GM10248 (cell line): ENCODE results near the gene GNS.
"Not testable (repeated sequence)": the region's sequence is repeated elsewhere in the genome, so short reads cannot be mapped to it uniquely, and the experiment has no call there.

Experiments used
- CTCF ChIA-PET: fragments of 300-600 bp; sonication (Branson Sonifier 250); formaldehyde crosslinking; extraction: SDS; loops from one replicate; lab custom pipeline; 2021; ENCODE audit warnings: antibody characterized with exemption; lab: Yijun Ruan, JAX
- POLR2A ChIA-PET: fragments of 350-650 bp; sonication (Branson Sonifier 250); formaldehyde crosslinking; extraction: SDS; loops from one replicate; lab custom pipeline; 2020; ENCODE audit warnings: antibody characterized with exemption; lab: Yijun Ruan, JAX
- DNase-seq: peaks from one replicate; pipeline ENCODE4 v3.0.0; 2012; ENCODE audit errors: extremely low spot score
- CTCF ChIP-seq: IDR thresholded peaks from 2 replicates; pipeline ENCODE4 v1.5.1; 2012; ENCODE audit warnings: mild to moderate bottlenecking, low read depth; ENCODE audit errors: extremely low read depth, missing control alignments, control extremely low read depth

Gene GNS

GRCh38 chr12:64694130-64695040 is 64.8 kb downstream of the GNS start:
- POLR2A ChIA-PET: no interaction called here
- DNase-seq: no peak
- CTCF ChIA-PET: interaction anchor here (0.7 to 12.5 kb wide), 9 partner anchors 11 to 144 kb away, joined by 3 to 172 read pairs (median 5); partner anchors contain the start of gene RASSF3
- TF ChIP-seq CTCF: no peak

- ChIA-PET CTCF (interaction anchor here (1.3 to 2.3 kb wide), 4 partner anchors 13 to 142 kb away, joined by 3 to 10 read pairs (median 4); no protein-coding TSS in a partner anchor), POLR2A (no interaction called here)
- TF ChIP-seq CTCF: no peak
- DNase-seq: no peak
Observed at GRCh38 chr12:64691795-64692583, 67.2 kb downstream of the GNS start.

GRCh38 chr12:64691227-64691794 is 67.9 kb downstream of the GNS start:
- CTCF ChIA-PET: interaction anchor here (1.0 to 2.3 kb wide), 7 partner anchors 10 to 142 kb away, joined by 3 to 10 read pairs (median 3); no protein-coding TSS in a partner anchor
- no peak for DNase-seq
- TF ChIP-seq CTCF: no peak
- POLR2A ChIA-PET: no interaction called here

- POLR2A ChIA-PET, DNase-seq: not testable (repeated sequence)
- CTCF ChIA-PET: interaction anchor here (1.1 to 3.1 kb wide), 9 partner anchors 7 to 141 kb away, joined by 3 to 22 read pairs (median 3); no protein-coding TSS in a partner anchor
Observed at GRCh38 chr12:64690236-64690635, 69.0 kb downstream of the GNS start.

DNA sequence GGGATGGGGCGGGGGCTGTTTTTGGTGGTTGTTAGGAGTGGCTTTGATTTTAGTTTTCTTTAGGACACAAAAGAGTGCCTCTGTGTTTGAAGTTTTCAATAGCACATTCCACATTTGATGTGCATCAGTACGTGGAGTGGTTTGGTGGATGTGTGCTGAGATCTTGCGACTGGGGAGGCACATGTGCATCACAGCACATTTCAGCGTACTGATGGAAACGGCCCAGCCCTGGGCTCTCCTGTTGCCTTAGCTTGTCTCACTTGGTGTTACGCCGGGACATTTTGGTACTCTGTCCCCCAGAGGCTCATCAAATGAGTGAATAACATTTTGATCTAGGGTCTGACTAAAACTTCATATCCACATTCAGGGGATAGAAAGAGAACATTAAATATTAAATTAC is 70.5 kb downstream of the GNS start:
- ChIA-PET CTCF (interaction anchor here (1.0 to 3.1 kb wide), 6 partner anchors 9 to 139 kb away, joined by 3 to 22 read pairs (median 8); no protein-coding TSS in a partner anchor), POLR2A (interaction anchor here (0.5 kb wide), 1 partner anchor 19 kb away, joined by 12 read pairs; no protein-coding TSS in a partner anchor)
- TF ChIP-seq CTCF: no peak
- no peak for DNase-seq

- CTCF ChIA-PET: interaction anchor here (2.4 to 3.1 kb wide), 2 partner anchors 9 to 12 kb away, joined by 6 to 22 read pairs; no protein-coding TSS in a partner anchor
- POLR2A ChIA-PET: interaction anchor here (1.1 kb wide), 1 partner anchor 18 kb away, joined by 5 read pairs; no protein-coding TSS in a partner anchor
- TF ChIP-seq CTCF: no peak
- DNase-seq: no peak
Observed at GRCh38 chr12:64688219-64688618, 71.0 kb downstream of the GNS start.
